Vagina (tissue), 2 donors: ENCODE data around the gene PARP6. TPM values are rescaled to one million over a fixed set of nuclear protein-coding genes. Genes with fewer than 3 reads are reported as not detected.

Experiments used
- DNase-seq, 2 donors: peaks; one replicate each; pipeline ENCODE4 v3.0.0-alpha.2; 2017; ENCODE audit errors: extremely low spot score in 2 of 2
- H3K27ac ChIP-seq: fragments of 200-600 bp; sonication (generic); one replicate; pipeline ENCODE4 v1.5.1; 2019
- H3K27me3 ChIP-seq: fragments of 200-600 bp; sonication (generic); one replicate; pipeline ENCODE4 v1.5.1; 2019
- H3K36me3 ChIP-seq, 2 donors: fragments of 200-600 bp; sonication (generic); one replicate each; pipeline ENCODE4 v1.5.1; 2017 to 2019
- H3K4me1 ChIP-seq: fragments of 200-600 bp; sonication (generic); one replicate; pipeline ENCODE4 v1.5.1; 2019
- H3K4me3 ChIP-seq, 2 donors: fragments of 200-600 bp; sonication (generic); 1 replicate in 1 of 2; 2 replicates in 1 of 2; pipeline ENCODE4 v1.5.1; 2016 to 2019
- H3K9me3 ChIP-seq: fragments of 200-600 bp; sonication (generic); one replicate; pipeline ENCODE4 v1.5.1; 2019
- POLR2A ChIP-seq, 2 donors: fragments of 450-650 bp; IDR thresholded peaks; one replicate each; pipeline ENCODE4 v1.6.1; 2017; ENCODE audit warnings: antibody characterized with exemption in 2 of 2, mild to moderate bottlenecking in 2 of 2, moderate library complexity in 2 of 2
- POLR2AphosphoS5 ChIP-seq, 2 donors: sonication (generic); formaldehyde crosslinking; IDR thresholded peaks; one replicate each; pipeline ENCODE4 v1.9.0; 2017; ENCODE audit warnings: antibody characterized with exemption in 2 of 2, mild to moderate bottlenecking in 2 of 2, low read depth in 1 of 2; ENCODE audit not compliant: insufficient read depth in 1 of 2
- intact Hi-C: fragments of 100-400 bp; cut with DNase I; formaldehyde crosslinking; loops from one replicate; pipeline ENCODE4 v1.15.1; 2023
- total RNA-seq: library from RNA; depleted of rRNA; stranded (reverse); fragments of >200 nt; gene quantifications from one replicate; pipeline ENCODE4 v1.2.3, GENCODE V29; 2016
- TF ChIP-seq, protein P1 (sequence below), 3 experiments: fragments of 450-650 bp in 2 of 3; fragments of 200-600 bp in 1 of 3; sonication (generic) in 1 of 3; IDR thresholded peaks; one replicate each; pipeline ENCODE4 v1.5.1; 2017 to 2019; ENCODE audit warnings: antibody characterized with exemption in 3 of 3, mild to moderate bottlenecking in 2 of 3, moderate library complexity in 2 of 3

Gene PARP6
- total RNA-seq, 1 donor from 2014 or later: 62.6 TPM

DNA sequence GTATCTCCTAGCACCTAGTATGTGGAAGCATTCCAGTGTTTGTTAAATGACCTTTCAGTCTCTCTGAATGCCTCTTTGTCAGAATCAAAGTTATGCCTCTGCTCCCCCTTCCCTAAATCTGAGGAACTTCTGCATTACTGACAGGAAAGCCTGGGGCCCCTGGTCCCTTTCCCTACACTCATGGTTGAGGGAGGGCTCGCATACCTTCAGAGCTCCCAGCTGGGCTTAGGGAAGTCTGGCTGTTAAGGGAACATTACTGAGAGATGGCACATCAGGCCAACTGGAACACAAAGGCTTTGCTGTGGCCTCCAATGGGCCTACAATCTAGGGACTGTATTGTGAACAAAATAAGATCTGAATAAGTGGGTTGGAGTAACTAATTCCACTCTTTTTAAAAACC lies 51.7 kb downstream of the PARP6 start:
- TF ChIP-seq, protein P1, sequence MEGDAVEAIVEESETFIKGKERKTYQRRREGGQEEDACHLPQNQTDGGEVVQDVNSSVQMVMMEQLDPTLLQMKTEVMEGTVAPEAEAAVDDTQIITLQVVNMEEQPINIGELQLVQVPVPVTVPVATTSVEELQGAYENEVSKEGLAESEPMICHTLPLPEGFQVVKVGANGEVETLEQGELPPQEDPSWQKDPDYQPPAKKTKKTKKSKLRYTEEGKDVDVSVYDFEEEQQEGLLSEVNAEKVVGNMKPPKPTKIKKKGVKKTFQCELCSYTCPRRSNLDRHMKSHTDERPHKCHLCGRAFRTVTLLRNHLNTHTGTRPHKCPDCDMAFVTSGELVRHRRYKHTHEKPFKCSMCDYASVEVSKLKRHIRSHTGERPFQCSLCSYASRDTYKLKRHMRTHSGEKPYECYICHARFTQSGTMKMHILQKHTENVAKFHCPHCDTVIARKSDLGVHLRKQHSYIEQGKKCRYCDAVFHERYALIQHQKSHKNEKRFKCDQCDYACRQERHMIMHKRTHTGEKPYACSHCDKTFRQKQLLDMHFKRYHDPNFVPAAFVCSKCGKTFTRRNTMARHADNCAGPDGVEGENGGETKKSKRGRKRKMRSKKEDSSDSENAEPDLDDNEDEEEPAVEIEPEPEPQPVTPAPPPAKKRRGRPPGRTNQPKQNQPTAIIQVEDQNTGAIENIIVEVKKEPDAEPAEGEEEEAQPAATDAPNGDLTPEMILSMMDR (IDR thresholded peaks at IDR 0.05): no peak
- TF ChIP-seq POLR2AphosphoS5 (IDR thresholded peaks at IDR 0.05; ENCODE audit: insufficient read depth in 1 of 2, low read depth in 1 of 2): no peak
- TF ChIP-seq POLR2A (IDR thresholded peaks at IDR 0.05): no peak
- Histone ChIP-seq H3K27ac (peak overlapping the region; percentile 28), H3K4me1 (peaks cover 52% of the 10 kb centered on the region), H3K27me3 (no peaks in the 10 kb centered on the region), H3K36me3 (peaks cover 5 to 38% of the 10 kb centered on the region in 2 donors), H3K9me3 (no peaks in the 10 kb centered on the region), H3K4me3 (no peak overlapping the region)
- no peak for DNase-seq
- intact Hi-C loops: no loop called here

DNA sequence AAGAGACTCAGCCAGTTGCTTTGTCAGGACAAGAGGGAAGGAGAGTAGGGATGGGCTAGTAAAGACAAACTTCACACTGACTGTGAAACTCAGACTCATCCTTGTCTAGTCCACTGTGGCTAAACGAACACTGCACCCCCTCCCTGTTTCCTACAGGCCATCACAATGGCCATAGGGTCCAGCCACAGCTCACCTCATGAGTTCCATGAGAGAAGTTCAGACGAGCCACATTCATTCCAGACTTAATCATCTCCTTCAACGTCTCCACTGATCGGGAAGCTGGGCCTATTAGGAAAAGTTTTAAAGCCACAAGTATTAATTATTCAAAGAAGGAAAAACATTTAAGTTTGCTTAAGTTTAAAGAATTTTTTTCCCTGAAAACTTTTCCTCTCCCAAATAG lies 55.1 kb downstream of the PARP6 start:
- H3K27me3 ChIP-seq: no peaks in the 10 kb centered on the region
- TF ChIP-seq POLR2AphosphoS5 (IDR thresholded peaks at IDR 0.05; ENCODE audit: insufficient read depth in 1 of 2, low read depth in 1 of 2) (no peak), POLR2A (IDR thresholded peaks at IDR 0.05) (no peak)
- TF ChIP-seq, protein P1 (IDR thresholded peaks at IDR 0.05): no peak
- intact Hi-C loops: no loop called here
- H3K27ac ChIP-seq: no peak overlapping the region
- peaks cover 5 to 70% of the 10 kb centered on the region in 2 donors for H3K36me3 ChIP-seq
- DNase-seq: no peak
- no peak overlapping the region for H3K4me3 ChIP-seq
- H3K9me3 ChIP-seq: no peaks in the 10 kb centered on the region
- peaks cover 20% of the 10 kb centered on the region for H3K4me1 ChIP-seq

DNA sequence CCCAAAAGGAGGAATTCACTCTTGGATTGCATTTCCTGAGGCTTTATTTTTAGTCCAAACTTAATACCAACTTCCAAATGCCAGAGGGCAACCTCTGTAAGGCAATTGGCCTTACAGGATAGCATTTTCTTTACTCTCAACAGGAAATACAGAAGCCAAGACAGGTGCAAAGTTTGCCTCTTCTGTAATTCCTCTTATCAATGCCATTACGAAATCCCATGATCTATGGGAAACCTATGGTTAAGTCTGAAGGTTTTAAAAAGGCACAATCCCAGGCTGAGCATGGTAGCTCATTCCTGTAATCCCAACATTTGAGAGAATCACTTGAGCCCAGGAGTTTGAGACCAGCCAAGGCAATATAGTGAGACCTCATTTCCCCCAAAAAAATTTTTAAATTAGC lies 56.3 kb downstream of the PARP6 start:
- intact Hi-C loops: no loop called here
- peaks cover 12% of the 10 kb centered on the region for H3K4me1 ChIP-seq
- no peaks in the 10 kb centered on the region for H3K27me3 ChIP-seq
- H3K4me3 ChIP-seq: no peak overlapping the region
- DNase-seq: no peak
- H3K9me3 ChIP-seq: no peaks in the 10 kb centered on the region
- TF ChIP-seq POLR2AphosphoS5 (IDR thresholded peaks at IDR 0.05; ENCODE audit: insufficient read depth in 1 of 2, low read depth in 1 of 2) (no peak), POLR2A (IDR thresholded peaks at IDR 0.05) (no peak)
- TF ChIP-seq, protein P1 (IDR thresholded peaks at IDR 0.05): no peak
- H3K36me3 ChIP-seq: peaks cover 5 to 81% of the 10 kb centered on the region in 2 donors
- H3K27ac ChIP-seq: no peak overlapping the region

DNA sequence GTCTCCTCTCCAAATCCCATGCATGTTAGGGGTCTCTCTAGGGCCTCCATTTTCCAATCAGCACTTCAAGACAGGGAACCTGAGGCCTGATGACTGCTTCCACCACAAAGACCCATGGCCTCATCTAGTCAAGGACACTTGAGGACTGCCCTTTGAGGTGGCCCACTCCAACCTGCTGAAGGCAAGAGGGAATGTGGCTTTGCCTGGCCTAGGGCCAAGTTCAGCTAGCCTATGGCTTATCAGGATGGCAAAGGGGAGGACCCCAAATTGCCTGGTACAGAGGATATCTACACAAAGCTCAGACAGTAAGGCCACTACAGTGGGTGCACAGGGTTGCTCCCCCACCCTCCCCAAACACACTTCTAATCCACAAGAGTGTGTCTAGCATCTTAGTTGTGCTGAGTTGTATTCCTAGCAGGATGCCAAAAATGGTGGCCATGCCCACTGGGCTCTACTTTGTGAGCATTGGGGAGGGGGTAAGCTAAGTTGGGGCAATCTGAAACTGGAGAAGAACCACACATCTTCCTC lies 64.7 kb downstream of the PARP6 start:
- TF ChIP-seq POLR2AphosphoS5 (IDR thresholded peaks at IDR 0.05; ENCODE audit: insufficient read depth in 1 of 2, low read depth in 1 of 2): no peak
- TF ChIP-seq POLR2A (IDR thresholded peaks at IDR 0.05): no peak
- TF ChIP-seq, protein P1 (IDR thresholded peaks at IDR 0.05): no peak
- H3K9me3 ChIP-seq: no peaks in the 10 kb centered on the region
- no peak overlapping the region for H3K27ac ChIP-seq
- H3K4me3 ChIP-seq: no peak overlapping the region
- peaks cover 16% of the 10 kb centered on the region for H3K4me1 ChIP-seq
- intact Hi-C loops: loop anchor here (10.0 kb wide), 1 partner anchor 67 kb away; the partner anchor contains the start of gene PARP6
- no peak for DNase-seq
- H3K27me3 ChIP-seq: no peaks in the 10 kb centered on the region
- peaks cover 5 to 98% of the 10 kb centered on the region in 2 donors for H3K36me3 ChIP-seq

DNA sequence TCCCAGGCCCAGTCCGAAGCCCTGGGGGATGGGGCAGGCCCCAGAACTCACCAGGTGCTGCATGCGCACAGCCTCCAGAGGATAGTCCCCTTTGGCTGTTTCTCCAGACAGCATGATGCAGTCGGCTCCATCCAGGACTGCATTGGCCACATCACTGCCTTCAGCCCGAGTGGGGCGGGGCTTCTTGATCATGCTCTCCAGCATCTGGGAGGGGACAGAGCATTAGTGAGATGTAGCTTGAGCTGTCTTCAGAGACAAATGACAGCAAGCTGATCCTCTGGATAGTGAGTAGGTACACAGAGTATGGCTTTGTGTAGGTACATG lies 65.7 kb downstream of the PARP6 start:
- H3K27me3 ChIP-seq: no peaks in the 10 kb centered on the region
- no peak for DNase-seq
- H3K27ac ChIP-seq: no peak overlapping the region
- no peaks in the 10 kb centered on the region for H3K9me3 ChIP-seq
- H3K4me1 ChIP-seq: peaks cover 16% of the 10 kb centered on the region
- TF ChIP-seq, protein P1 (IDR thresholded peaks at IDR 0.05): no peak
- TF ChIP-seq POLR2AphosphoS5 (IDR thresholded peaks at IDR 0.05; ENCODE audit: insufficient read depth in 1 of 2, low read depth in 1 of 2): no peak
- TF ChIP-seq POLR2A (IDR thresholded peaks at IDR 0.05): no peak
- intact Hi-C loops: loop anchor here (10.0 kb wide), 1 partner anchor 68 kb away; the partner anchor contains the start of gene PARP6
- peaks cover 5 to 98% of the 10 kb centered on the region in 2 donors for H3K36me3 ChIP-seq
- H3K4me3 ChIP-seq: no peak overlapping the region
